Activated CD4-positive, alpha-beta T cell treated with anti-CD3 and anti-CD28 coated beads for 4 hours (primary cell): ENCODE measurements around the gene SEMA4C.
"Not testable (repeated sequence)": the region's sequence is repeated elsewhere in the genome, so short reads cannot be mapped to it uniquely, and the experiment has no call there.

Source experiments
- DNase-seq, 2 donors: peaks; one replicate each; pipeline ENCODE4 v3.0.0-alpha.2; 2020

Gene SEMA4C

DNA sequence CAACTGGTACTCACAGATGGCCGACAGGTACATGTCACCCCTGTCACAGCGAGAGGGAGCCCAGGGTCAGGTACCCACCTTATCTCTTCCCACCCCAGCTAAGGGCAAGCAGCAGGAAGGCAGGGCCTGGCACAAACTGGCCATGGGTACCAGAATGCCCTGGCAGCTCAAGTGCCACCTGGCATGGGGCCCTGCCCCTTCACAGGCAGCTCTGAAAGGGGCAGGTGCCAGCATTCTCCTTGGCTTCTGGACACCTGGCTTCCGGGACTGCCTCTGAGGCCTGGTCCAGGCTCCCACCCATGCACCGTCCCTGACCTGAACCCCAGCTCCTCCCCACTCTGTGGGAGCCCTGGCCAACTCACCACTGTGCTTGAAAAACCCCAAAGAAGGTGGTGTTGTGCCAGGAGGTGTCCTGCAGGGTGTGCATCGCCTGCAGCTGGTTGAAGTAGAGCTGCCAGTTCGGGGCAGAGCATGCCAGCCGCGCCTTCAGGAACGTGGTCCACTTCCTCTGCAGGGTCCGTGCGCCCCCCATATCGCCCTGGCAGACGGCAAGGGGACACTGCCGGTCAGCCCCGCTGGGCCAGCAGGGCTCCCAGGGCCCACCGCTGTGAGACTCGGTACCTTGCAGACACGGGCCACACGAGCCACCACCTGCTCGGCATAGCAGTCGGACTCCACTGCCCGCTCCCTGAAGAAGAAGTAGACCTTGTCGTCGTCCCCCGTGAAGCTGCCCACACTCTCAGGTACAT lies 5.4 kb downstream of the SEMA4C start:
- DNase-seq = no peak

DNA sequence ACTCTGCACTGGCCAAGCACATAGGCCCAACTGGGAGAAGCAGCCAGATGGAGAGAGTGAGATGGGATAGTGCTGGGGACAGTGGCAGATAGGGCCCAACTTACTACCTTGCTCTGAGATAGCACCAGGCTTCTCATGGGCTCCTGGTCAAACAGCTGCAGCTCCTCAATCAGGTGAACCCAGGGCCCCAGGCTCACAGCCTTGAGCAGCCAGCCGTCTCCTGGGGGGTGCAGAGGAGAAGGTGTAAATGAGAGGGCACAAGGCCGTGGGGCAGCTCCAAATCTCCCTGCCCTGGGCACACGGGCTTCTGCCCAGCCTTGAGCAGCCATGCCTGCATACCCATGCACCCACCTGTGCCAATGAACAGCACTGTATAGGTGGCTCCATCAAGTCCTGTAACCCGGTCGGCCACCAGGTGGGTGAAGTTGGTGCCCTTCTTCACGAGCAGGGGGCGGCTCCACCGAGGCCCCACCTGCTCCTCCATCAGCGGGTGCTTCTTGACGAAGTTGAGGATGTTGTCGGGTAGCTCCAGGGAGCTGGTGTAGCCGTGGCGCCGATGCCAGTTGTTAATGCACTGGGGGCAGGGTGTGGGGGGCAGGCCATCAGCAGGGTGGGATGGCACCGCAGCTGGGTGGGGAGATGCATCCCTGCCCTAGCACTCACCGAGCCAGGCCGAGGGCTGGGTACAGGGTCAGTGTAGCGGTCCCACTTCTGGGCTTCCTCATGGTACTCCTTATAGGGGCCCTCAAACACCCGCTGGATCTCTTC lies 6.1 kb downstream of the SEMA4C start:
- DNase-seq = no peak

DNA sequence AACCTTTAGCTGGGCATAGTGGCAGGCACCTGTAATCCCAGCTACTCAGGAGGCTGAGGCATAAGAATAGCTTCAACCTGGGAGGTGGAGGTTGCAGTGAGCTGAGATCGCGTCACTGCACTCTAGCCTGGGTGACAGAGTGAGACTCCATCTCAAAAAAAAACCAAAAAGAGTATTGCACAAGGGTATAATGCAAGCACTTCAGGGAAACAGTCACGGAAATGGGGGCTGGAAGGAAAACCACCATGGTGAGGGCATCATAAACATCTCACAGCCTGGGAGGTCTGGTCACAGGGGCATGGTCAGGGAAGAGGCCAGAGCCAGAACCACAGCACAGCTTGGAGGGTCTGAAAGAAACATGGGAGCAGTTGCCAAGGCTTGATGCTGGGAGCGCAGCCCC lies 6.8 kb downstream of the SEMA4C start:
- not testable (repeated sequence) for DNase-seq

DNA sequence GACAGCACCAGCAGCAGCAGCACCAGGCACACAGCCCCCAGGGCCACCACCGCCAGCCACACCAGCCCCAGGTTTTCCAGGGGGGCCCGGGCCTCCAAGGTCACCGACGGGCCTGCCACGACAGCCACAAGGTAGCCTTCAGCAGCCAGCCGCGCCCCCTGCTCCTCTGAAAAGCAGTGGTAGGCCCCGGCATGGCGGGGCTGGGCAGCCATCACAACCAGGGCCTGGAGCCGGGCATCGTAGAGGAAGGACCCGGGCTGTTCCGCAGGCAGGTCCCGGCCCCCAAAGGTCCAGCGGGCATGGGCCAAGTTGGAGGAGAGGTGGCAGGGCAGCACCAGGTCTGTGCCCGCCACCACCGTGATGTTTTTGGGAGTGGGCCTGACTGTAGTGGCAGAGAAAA lies 8.8 kb downstream of the SEMA4C start:
- DNase-seq = no peak

DNA sequence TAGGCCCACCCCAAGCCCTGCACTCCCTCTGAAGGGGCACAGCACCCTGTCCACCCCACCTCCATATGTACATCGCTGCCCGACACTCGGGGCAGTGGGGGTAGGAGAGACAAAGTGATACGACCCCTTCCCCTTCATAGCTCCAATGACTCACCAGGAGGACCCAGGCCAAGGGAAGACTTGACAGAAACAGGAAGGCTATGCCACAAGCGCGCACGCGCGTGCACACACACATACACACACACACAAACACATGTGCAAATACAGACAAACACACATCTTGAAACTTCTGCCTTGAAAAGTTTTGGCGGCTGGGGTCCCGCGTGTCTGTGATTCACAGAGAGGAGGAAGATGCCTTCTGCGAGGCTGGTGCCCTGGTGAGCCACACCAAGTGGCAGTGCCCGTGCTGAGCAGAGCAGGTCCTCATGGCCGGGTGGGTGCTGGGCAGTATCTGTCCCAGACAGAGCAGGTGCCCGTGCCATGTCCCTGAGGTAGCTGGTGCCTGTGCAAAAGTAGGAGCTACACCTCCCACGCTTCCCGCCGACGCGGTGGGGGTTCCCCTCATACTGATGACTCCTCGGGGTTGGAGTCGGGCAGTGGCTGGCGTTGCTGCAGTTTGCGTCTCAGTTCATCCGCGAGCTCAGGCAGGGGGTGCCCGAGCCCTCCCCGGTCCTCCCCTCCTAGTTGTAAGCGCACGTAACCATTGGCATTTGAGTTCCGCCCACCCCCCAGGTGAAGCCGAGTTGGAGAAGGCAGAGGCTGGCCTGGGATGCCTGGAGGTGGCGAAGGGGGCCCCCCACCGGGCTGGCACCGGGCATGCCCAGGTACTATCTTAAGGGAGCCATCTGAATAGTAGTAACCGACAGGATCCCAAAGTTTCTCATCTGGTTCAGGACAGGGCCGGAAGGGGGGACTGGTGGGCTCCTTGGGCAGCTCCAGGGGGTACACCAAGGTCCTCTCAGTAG lies 9.5 kb downstream of the SEMA4C start:
- DNase-seq = peak; percentile 54 to 60

DNA sequence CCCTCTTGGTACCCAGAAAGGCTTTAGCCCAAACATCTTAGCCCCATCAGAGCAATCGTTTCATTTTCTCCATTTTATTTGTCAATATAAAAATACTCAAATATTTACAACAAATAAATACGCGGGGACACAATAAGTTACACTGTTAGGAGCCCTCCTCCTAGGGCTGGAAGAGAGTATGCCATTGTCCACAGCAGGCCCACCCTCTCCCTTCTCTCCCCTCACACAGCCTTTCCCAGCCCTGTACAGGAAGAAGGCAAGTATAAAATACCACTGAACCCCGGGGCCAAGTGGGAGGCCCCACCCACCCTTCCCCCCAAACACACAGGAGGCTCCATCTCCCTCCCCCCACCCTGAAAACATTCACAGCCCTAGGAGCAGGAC lies 10.2 kb downstream of the SEMA4C start:
- DNase-seq = no peak

DNA sequence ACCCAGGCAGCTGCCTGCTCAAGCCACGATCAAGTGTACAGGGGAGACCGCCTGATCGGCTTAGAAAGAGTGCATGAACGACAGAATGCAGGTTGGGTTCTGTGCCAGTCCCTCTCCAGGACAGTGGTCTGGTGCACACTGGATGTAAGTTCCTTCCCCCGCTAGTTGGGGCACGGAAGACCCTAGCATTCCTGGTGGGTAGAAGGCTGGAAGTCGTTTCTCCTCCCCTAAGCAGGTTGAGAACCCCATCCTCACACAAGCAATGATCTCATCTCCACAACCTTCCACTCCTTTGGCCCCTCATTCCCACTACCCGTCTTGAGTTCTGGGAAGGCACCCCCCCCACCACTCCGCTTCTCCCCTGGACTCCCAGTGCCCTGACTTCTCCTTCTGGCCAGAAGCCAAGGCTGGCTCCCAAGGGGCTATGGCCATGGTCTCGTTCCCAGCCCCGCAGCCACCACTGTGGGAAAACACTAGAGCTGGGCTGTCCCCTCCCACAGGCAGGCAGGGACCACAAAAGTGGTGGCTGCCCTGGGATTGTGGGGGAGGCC lies 10.7 kb downstream of the SEMA4C start:
- no peak for DNase-seq

DNA sequence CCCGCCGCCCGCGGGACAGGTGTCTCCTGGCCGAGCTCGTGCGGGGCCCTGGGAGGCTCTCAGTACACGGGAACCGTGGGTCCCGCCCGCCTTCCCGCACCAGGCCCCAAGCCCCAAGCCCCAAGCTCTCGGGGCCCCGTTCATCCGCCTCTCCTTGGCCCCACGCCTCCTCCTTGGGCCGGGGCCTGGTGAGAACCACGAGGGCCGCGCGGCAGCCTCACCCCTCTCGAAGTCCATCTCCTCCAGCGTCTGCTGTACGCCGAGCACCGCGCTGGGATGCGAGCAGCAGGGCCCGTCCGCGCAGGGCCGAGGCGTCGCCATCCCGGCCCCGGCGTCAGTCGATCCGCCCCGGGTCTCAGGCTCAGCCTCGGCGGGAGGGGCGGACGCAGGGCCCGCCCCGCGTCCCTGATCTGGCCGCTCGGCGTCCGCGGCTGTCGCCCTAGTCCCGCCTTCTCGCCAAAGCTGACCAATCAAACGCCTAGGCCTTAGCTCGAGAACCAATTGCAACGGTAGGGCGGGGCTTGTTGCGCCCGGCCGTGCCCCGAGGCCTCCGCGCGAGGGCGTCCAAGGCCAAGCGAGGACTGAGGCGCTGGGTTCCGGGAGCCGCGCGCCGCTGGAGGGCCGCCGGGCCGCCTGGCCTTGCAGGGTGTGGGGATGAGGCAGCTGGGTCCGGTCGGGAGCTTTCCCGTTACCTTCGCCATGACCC lies 12.1 kb downstream of the SEMA4C start, which contains the start of gene ANKRD39:
ANKRD39 (minus strand) TSS at position 350 of the 706 bp plus-strand sequence; CDS start at position 321, 29 bp downstream.
- DNase-seq = peak; percentile 97 to 98

DNA sequence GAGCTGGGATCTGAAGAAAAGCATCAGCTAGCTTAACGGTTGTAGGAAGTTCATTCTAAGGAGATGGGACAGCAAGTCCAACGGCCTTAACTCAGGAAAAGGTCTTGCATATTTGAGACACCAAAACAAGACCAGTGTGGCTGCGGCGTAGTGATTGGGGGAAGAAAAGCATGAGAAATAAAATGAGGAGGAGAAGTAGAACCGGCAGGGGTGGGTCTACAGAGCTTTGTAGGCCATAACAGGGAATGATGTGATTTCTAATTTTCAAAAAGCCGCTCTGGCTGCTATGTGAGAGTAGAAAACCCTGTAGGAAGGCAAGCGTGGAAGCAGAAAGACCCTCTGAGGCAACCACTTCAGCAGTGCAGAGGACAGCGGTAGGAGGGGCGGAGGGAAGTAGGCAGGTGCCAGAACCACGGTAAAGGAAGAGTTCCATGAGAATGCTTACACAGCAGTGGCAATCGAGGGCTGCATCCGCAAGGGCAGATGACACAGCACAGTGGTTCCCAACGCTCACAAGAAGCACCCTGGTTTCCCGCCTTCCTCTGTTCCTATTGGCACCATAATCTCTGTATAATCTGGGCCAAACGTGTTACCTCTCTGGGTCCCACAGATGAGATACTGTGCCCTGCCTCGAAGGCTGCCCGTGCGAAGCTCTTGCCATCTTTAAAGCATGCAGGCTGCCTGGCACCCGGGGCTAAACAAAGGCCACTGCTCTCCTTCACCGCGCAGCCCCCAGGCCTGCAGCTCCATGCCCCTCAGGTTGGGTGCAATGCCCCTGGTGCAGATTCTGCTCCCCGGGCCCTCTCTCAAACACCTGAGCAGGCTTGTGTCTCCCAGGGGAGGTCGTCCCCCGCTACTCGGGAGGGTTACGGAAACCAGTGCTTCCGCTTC lies 12.9 kb downstream of the SEMA4C start:
- peak in 1 of 2 donors; percentile 35 for DNase-seq

DNA sequence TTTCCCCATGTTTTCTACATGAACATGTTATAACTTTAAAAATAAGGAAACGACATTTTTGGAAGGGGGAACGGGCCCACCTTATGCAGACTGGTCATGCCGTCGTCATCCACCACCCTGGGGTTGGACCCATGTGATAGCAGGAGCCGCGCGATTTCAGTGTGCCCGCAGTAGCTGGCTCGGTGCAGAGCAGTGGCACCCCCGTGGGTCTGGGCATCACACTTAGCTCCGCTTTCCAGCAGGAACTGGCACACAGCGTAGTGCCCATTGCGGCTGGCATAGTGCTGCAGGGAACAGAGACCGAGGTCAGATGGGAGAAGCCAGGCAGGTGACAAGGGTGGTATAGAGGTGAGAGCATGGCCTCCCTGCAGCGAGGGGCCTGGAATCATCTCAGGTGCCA lies 16.6 kb downstream of the SEMA4C start:
- DNase-seq = no peak

DNA sequence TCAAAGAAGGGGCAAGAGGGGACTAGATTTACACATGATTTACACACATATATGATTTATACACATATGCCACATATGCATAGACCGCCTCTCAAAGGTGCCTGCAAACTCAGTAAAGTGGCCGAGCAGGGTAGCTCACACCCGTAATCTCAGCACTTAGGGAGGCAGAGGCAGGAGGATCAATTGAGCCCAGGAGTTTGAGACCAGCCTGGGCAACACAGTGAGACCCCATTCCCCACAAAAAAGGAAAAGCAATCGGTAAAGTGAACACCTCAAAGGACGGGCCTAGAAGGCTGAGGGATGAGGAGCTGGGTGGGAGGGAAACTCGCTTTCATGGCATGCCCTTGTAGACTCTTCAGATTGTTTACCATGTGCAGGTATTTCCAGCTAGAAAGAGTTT lies 17.2 kb downstream of the SEMA4C start:
- DNase-seq = no peak

DNA sequence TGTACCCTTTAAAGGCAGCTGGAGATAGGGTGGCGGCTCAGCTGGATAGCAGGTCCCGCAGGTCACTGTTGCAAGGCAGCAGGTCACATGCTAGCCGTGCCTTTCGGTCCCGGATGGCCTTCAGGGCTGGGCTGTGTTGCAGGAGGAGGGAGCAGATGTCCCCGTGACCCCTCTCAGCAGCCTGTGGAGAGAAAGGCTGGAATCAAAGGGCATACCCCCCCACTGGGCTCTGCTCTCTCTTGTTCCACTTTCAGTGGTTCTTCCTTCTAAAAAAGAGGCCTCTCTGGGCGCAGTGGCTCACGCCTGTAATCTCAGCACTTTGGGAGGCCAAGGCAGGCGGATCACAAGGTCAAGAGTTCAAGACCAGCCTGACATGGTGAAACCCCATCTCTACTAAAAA lies 21.6 kb downstream of the SEMA4C start:
- DNase-seq = no peak

DNA sequence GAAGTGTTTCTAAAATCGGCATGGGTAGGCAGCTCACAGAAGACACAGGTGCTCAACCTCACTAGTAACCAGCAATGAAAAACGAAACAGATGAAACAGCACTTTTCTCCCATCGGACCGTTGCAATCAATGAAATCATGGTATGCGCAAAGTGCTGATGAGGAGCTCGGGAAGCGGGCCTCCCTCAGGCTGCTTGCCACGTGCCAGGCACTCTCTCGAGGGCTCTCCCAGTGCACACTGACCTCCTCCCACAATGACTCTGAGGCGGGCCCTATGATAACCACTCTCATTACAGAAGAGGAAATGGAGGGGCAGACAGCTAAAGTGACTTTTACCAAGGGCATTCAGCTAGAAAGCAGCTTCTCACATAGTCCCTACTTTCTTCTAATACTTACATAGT lies 22.3 kb downstream of the SEMA4C start:
- DNase-seq = no peak

DNA sequence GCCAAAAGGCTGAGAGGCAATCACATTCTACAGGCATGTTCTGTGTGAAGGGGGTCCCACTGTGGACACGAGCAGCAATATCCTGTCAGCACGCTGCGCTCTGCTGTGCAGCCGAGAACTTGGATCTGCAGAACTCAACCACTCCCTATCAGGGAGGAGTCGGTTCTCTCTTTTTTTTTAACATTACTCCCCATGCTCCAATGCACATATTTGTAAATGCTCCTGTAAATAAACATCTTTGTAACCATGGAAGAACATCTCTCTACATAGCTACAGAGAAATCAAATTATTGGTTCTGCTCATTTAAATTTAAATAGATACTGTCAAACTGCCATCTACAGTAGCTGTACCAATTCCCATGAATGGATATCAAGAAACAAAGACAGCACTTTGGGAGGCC lies 23.1 kb downstream of the SEMA4C start:
- DNase-seq = no peak

DNA sequence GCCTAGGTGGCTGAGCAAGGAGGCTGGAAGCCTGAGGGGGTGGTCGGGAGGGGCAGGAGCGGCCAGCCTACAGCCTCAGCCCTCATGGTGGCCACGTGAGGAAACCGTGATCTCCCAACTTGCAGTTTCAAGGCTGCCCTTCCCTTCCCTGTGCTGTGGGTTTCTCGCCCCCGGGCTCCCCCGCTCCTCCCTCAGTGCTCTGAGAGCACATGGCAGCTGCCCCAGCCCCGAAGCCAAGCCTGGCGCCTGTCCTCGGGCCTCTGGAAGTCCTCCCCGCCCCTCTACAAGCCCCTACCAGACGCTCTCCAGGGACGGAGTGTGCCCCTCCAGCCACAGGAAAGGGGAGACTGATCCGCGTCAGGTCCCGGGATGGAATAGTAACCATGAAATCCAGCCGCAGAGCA lies 25.5 kb downstream of the SEMA4C start:
- no peak for DNase-seq

DNA sequence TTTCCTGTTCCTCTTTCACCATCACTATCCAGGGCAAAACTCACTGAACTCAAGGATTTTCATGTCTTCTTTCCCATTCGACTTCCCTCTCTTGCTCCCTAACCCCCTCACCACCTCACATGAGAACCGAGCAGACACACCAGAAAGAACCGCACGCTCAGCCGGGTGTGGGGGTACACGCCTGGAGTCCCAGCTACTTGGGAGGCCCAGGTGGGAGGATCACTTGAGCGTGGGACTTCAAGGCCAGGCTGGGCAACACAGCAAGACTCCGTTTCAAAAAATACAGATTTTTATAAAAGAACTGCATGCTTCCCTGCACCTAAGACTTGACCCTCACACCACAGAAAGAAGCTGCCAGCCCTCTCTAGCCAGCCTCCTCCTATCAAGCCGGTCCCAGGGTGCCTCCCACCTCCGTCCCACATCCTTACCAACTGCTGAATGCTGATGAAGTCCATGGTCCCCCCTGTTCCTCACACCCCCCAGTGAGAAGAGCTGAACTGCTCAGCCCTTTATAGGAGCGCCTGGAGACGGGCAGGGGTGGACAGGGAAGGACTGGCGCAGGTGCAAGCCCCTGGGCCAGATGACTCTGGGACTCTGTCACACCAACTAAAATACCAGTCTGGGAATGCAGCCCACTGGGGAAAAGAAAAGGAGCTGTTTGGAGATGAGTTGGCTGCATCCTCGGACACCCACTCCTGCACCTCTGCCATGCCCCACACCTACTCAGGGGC lies 26.2 kb downstream of the SEMA4C start, which contains the start of gene ANKRD23:
ANKRD23 (minus strand) TSS at position 484 of the 731 bp plus-strand sequence; CDS start at position 455, 29 bp downstream.
- DNase-seq = no peak

DNA sequence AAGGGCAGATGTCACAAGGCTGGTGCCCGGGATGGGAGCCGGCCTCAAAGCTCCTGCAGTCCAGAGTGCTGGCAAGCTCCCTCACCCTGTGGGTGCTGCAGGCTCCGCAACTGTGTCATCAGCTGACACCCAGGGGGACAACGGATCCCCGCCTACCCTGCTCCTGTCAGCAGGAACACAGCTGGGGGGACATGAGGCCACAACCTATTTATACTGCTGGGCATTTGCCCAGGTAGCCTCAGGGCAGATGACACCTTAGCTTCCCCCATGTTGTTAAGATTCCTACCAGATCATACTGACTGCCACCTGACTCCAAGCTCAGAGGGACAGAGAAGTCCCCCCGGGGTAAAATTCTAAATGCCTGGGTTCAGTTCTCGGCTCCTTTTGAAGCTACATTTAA lies 27.3 kb downstream of the SEMA4C start:
- no peak for DNase-seq

DNA sequence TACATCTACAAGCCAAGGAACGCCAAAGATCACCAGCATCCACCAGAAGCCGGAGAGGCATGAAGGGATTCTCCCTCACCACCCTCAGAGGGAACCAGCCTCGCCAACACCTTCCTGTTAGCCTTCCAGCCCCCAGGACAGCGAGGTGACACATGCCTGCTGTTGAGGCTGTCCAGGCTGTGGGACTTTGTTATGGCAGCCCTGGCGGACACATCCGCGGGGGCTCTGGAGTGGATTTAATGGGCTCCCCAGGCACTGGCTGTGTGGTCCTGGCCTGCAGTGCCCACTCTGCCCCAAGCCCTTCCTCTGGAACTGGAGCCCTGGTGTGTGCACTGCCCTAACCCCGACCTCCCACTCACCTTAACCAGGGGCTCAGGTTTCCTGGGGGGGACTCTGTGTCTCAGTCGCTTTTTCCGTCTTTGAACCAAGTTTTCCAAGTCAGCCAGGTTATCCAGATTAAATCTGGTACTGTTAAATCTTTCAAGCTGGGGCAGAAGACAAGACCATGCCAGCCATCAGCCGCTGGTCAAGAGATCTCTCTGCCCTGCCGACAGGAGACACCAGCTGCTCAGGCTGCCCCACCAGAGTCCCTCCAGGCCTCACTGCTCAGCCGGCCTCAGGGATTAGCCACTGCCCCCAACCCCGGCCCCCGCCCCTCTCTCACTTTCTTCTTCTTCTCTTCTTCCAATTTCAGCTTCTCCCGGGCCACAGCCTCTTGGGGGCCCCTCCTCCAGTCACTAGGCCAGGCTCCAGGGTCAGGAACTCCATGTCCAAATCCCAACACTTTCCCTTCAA lies 28.0 kb downstream of the SEMA4C start:
- DNase-seq = no peak
